ENCODE measurements around the gene GPR173. TPM values are rescaled to one million over a fixed set of nuclear protein-coding genes. Genes with fewer than 3 reads are reported as not detected.

GPR173 gene
- total RNA-seq = under 1 TPM; 0.11 to 0.14 TPM

GRCh38 chrX:53048169-53049126 is at the start of gene GPR173:
Gene GPR173, plus strand, starts transcription at chrX:53048789. Its CDS starts 27,833 bp downstream, at chrX:53076622.
- H3K27ac Mint-ChIP-seq = no peak within 1 kb of the TSS
- DNase-seq (ENCODE audit: low spot score in 2 of 2) (no peak), ATAC-seq (no peak)
- H3K9me3 Mint-ChIP-seq = no peaks in the 10 kb centered on the region
- no peaks in the 10 kb centered on the region for H3K36me3 Mint-ChIP-seq

DNA sequence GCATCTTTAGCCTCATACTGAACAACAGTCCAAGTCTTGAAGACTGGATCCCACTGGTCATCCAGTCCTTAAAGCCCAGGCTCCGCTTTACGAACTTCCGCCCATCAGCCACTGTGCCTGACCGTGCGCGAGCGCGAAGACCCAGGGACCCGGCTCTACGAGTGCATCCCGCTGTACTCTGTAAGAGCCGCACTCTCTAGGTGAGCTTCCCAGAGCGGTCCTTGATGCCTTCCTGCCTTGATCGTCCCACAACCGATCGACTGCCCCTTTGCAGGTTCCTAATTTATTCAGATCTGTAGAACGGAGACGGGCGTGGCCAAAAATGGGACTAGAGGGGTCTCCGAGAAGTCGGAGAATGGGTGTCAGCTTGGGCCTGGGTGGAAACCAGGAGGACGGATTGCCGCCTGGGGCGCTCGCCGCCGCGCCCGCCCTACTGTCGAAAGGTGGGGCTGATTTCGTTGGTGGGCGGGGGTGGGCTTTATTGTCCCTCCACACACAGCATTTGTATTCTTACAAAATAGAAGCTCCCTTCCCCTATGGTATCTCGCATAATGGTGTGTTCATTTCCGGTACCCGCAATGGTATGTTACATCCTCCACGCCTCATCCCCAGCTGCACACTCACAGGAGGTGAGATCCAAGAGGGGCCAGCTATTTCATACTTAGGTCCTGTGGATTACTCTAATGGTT is 48.0 kb upstream of the GPR173 start:
- peak in 1 of 2 donors; percentile 50 for ATAC-seq

GRCh38 chrX:53001958-53002357 is 46.6 kb upstream of the GPR173 start:
- ATAC-seq = no peak
- Mint-ChIP-seq H3K9me3 (no peaks in the 10 kb centered on the region), H3K27ac (no peak overlapping the region), H3K36me3 (no peaks in the 10 kb centered on the region)
- no peak for DNase-seq (ENCODE audit: low spot score in 2 of 2)

More for the DNA sequence above, 48.0 kb upstream of the GPR173 start:
- DNase-seq (ENCODE audit: low spot score in 2 of 2) = no peak
- H3K27ac Mint-ChIP-seq = no peak overlapping the region
- H3K36me3 Mint-ChIP-seq = no peaks in the 10 kb centered on the region
- H3K9me3 Mint-ChIP-seq = no peaks in the 10 kb centered on the region

DNA sequence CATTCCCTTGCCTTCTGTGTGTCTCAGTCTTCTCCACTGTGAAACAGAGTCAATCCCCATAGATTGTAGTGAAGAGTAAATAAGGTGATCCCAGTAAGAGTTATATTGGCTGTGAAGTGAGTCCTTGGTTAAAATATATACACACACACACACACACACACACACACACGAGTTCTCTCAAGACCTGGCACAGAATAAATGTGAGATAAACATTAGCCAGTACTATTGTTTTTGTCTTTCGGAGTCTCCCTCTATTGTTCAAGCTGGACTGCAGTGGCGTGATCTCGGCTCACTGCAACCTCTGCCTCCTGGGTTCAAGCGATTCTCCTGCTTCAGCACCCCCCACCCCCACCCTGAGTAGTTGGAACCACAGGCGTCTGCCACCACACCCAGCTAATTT is 45.5 kb upstream of the GPR173 start:
- Mint-ChIP-seq H3K36me3 (no peaks in the 10 kb centered on the region), H3K9me3 (peaks cover 0 to 6% of the 10 kb centered on the region in 2 donors), H3K27ac (no peak overlapping the region)
- no peak for ATAC-seq
- no peak for DNase-seq (ENCODE audit: low spot score in 2 of 2)

DNA sequence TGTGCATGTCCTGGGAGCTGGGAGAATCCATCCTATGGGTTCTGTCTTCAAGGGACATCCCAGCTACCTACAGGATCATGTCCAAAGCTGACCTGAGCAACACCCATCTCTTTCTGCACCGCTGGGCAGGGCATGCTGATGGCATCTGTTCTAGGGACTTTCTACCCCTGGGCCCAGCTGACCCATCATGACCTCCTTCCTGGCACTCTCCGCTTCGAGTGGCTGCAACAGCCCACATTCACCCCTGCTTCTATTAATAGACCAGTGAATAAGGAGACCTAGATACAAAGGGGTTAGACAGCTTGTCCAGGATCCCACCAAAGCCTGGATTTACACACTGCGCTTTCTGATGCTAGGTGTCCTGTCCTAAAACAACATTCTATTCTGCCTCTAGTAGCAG is 44.6 kb upstream of the GPR173 start:
- Mint-ChIP-seq H3K36me3 (no peaks in the 10 kb centered on the region), H3K27ac (no peak overlapping the region), H3K9me3 (peaks cover 0 to 6% of the 10 kb centered on the region in 2 donors)
- ATAC-seq (no peak), DNase-seq (ENCODE audit: low spot score in 2 of 2) (no peak)

DNA sequence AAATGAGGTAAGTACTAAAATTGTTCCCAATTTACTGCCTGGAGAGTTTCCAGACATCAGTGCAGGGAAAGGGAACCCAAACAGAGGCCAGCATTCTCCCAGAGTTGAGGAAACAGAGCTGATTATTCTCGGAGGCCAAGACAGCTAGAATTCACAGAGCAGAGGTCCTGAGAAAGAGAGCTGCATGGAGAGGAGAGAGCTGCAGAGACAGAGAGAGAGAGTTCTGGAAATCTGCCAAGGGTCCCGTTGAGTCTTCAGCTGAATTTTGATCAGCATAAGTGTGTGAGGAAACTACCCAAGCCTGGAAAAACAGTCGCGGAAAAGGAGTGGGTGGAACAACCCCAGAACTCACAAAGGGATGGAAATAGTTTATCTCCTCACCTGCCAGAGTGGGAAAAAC is 43.8 kb upstream of the GPR173 start:
- ATAC-seq (no peak), DNase-seq (ENCODE audit: low spot score in 2 of 2) (no peak)
- Mint-ChIP-seq H3K27ac (no peak overlapping the region), H3K9me3 (peaks cover 0 to 6% of the 10 kb centered on the region in 2 donors), H3K36me3 (no peaks in the 10 kb centered on the region)

DNA sequence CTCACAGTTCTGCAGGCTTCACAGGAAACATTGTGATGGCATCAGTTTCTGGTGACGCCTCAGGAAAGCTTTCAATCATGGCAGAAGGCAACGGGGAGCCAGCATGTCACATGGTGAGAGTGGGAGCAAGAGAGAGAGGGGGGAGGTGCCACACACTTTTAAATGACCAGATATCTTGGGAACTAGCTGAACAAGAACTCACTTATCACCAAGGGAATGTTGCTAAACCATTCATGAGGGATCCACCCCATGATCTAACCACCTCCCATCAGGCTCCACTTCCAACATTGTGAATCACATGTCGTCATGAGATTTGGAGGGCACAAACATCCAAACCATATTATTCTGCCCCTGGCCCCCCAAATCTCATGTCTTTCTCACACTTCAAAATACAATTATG is 43.3 kb upstream of the GPR173 start:
- Mint-ChIP-seq H3K9me3 (peaks cover 0 to 6% of the 10 kb centered on the region in 2 donors), H3K27ac (no peak overlapping the region), H3K36me3 (no peaks in the 10 kb centered on the region)
- DNase-seq (ENCODE audit: low spot score in 2 of 2) (no peak), ATAC-seq (no peak)

- ATAC-seq (no peak), DNase-seq (ENCODE audit: low spot score in 2 of 2) (no peak)
- Mint-ChIP-seq H3K36me3 (no peaks in the 10 kb centered on the region), H3K27ac (no peak overlapping the region), H3K9me3 (peaks cover 0 to 6% of the 10 kb centered on the region in 2 donors)
Measured at GRCh38 chrX:53009032-53009431, 39.6 kb upstream of the GPR173 start.

DNA sequence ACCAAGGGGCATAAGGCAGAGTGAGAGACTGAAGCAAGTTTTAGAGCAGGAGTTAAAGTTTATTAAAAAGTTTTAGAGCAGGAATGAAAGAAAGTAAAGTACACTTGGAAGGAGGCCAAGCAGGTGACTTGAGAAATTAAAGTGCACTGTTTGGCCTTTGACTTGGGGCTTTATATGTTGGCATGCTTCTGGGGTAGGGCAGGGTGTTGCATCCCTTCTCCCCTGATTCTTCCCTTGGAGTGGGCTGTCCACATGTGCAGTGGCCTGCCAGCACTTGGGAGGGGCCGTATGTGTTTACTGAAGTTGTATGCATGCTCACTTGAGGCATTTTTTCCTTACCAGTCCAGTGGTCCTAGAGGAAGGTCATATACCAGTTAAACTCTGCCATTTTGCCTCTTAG is 35.3 kb upstream of the GPR173 start:
- H3K9me3 Mint-ChIP-seq = no peaks in the 10 kb centered on the region
- ATAC-seq (no peak), DNase-seq (ENCODE audit: low spot score in 2 of 2) (no peak)
- no peaks in the 10 kb centered on the region for H3K36me3 Mint-ChIP-seq
- H3K27ac Mint-ChIP-seq = no peak overlapping the region

- DNase-seq (ENCODE audit: low spot score in 2 of 2) (no peak), ATAC-seq (no peak)
- Mint-ChIP-seq H3K36me3 (no peaks in the 10 kb centered on the region), H3K27ac (no peak overlapping the region), H3K9me3 (no peaks in the 10 kb centered on the region)
Measured at GRCh38 chrX:53018627-53019026, 30.0 kb upstream of the GPR173 start.

GRCh38 chrX:53022381-53022780 is 26.2 kb upstream of the GPR173 start:
- Mint-ChIP-seq H3K36me3 (no peaks in the 10 kb centered on the region), H3K27ac (no peak overlapping the region), H3K9me3 (no peaks in the 10 kb centered on the region)
- ATAC-seq (no peak), DNase-seq (ENCODE audit: low spot score in 2 of 2) (no peak)

- DNase-seq (ENCODE audit: low spot score in 2 of 2) (no peak), ATAC-seq (no peak)
- Mint-ChIP-seq H3K27ac (no peak overlapping the region), H3K9me3 (no peaks in the 10 kb centered on the region), H3K36me3 (no peaks in the 10 kb centered on the region)
Measured at GRCh38 chrX:53028678-53029077, 19.9 kb upstream of the GPR173 start.

- ATAC-seq (no peak), DNase-seq (ENCODE audit: low spot score in 2 of 2) (no peak)
- Mint-ChIP-seq H3K36me3 (no peaks in the 10 kb centered on the region), H3K27ac (no peak overlapping the region), H3K9me3 (no peaks in the 10 kb centered on the region)
Measured at GRCh38 chrX:53031380-53031779, 17.2 kb upstream of the GPR173 start.

GRCh38 chrX:53036149-53036548 is 12.4 kb upstream of the GPR173 start:
- ATAC-seq (no peak), DNase-seq (ENCODE audit: low spot score in 2 of 2) (no peak)
- H3K9me3 Mint-ChIP-seq = no peaks in the 10 kb centered on the region
- H3K27ac Mint-ChIP-seq = no peak overlapping the region
- H3K36me3 Mint-ChIP-seq = no peaks in the 10 kb centered on the region

- Mint-ChIP-seq H3K36me3 (no peaks in the 10 kb centered on the region), H3K9me3 (no peaks in the 10 kb centered on the region), H3K27ac (no peak overlapping the region)
- DNase-seq (ENCODE audit: low spot score in 2 of 2) = no peak
- no peak for ATAC-seq
Measured at GRCh38 chrX:53039236-53039635, 9.4 kb upstream of the GPR173 start.

GRCh38 chrX:53044995-53045394 is 3.6 kb upstream of the GPR173 start:
- DNase-seq (ENCODE audit: low spot score in 2 of 2) (no peak), ATAC-seq (no peak)
- no peak overlapping the region for H3K27ac Mint-ChIP-seq
- no peaks in the 10 kb centered on the region for H3K9me3 Mint-ChIP-seq
- H3K36me3 Mint-ChIP-seq = no peaks in the 10 kb centered on the region

DNA sequence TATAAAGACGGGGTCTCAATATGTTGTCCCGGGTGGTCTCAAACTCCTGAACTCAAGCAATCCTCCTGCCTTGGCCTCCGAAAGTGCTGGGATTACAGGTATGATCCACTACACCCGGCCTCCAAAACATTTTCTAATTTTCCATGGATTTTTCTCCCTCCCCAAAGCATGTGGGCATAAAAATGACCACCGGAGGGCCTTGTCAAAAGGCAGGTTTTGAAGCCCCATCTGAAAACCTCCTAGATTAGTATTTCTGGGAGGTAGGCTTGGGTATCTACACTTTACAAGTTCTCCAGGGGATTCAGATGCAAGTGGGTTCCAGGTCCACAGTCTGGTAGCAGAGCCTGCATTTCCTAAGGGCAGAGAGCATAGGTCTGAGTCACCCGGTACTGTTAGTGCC is 1.4 kb upstream of the GPR173 start:
- no peaks in the 10 kb centered on the region for H3K36me3 Mint-ChIP-seq
- no peak for ATAC-seq
- no peak overlapping the region for H3K27ac Mint-ChIP-seq
- H3K9me3 Mint-ChIP-seq = no peaks in the 10 kb centered on the region
- no peak for DNase-seq (ENCODE audit: low spot score in 2 of 2)

GRCh38 chrX:53049127-53049517 is 533 bp downstream of the GPR173 start:
- H3K27ac Mint-ChIP-seq = no peak overlapping the region
- no peaks in the 10 kb centered on the region for H3K9me3 Mint-ChIP-seq
- ATAC-seq = no peak
- DNase-seq (ENCODE audit: low spot score in 2 of 2) = no peak
- H3K36me3 Mint-ChIP-seq = no peaks in the 10 kb centered on the region

All from activated naive CD4-positive, alpha-beta T cell treated with anti-CD3 and anti-CD28 coated beads, Interleukin-2, amount 50 U/mL, for 72 hours (primary cell).